Spleen (tissue), 11 donors: ENCODE data around the gene PPAT. TPM values are rescaled to one million over a fixed set of nuclear protein-coding genes. Genes with fewer than 3 reads are reported as not detected.

Experiments used
- DNase-seq: peaks from one replicate; pipeline ENCODE4 v3.0.0-alpha.2; 2020
- H3K27ac ChIP-seq, 8 donors: fragments of 200-600 bp; sonication (generic) in 7 of 8; 1 replicate in 4 of 8; 2 replicates in 4 of 8; pipeline versions ENCODE4 v1.5.0 to v1.8.0; 2016 to 2021; ENCODE audit warnings: inconsistent platforms in 4 of 8, mild to moderate bottlenecking in 4 of 8, moderate library complexity in 1 of 8
- H3K27me3 ChIP-seq, 7 donors: fragments of 200-600 bp; sonication (generic) in 6 of 7; replicated peaks in 1 of 7; 1 replicate in 4 of 7; 2 replicates in 3 of 7; pipeline versions ENCODE4 v1.5.0 to v1.8.0; 2016 to 2021; ENCODE audit warnings: inconsistent platforms in 3 of 7, mild to moderate bottlenecking in 1 of 7
- H3K36me3 ChIP-seq, 6 donors: fragments of 200-600 bp; sonication (generic) in 5 of 6; 1 replicate in 4 of 6; 2 replicates in 2 of 6; pipeline versions ENCODE4 v1.5.0 to v1.8.0; 2016 to 2021; ENCODE audit warnings: inconsistent platforms in 2 of 6
- H3K4me1 ChIP-seq, 6 donors: fragments of 200-600 bp; sonication (generic) in 5 of 6; 1 replicate in 3 of 6; 2 replicates in 3 of 6; pipeline versions ENCODE4 v1.5.0 to v1.8.0; 2016 to 2021; ENCODE audit warnings: inconsistent platforms in 3 of 6
- H3K4me3 ChIP-seq, 8 donors: fragments of 200-600 bp; sonication (generic) in 7 of 8; 1 replicate in 4 of 8; 2 replicates in 4 of 8; pipeline versions ENCODE4 v1.5.0 to v1.8.0; 2016 to 2021; ENCODE audit warnings: inconsistent platforms in 4 of 8, mild to moderate bottlenecking in 4 of 8, moderate library complexity in 2 of 8
- H3K9me3 ChIP-seq, 8 donors: fragments of 200-600 bp; sonication (generic) in 7 of 8; 1 replicate in 4 of 8; 2 replicates in 4 of 8; pipeline versions ENCODE4 v1.5.0 to v1.8.0; 2016 to 2021; ENCODE audit warnings: inconsistent platforms in 4 of 8
- CTCF ChIP-seq, 11 experiments: fragments of 200-600 bp in 7 of 11; fragments of 450-650 bp in 4 of 11; sonication (generic) in 4 of 11; IDR thresholded peaks in 8 of 11; conservative IDR thresholded peaks in 3 of 11; 1 replicate in 7 of 11; 2 replicates in 4 of 11; pipeline versions ENCODE4 v1.4.0 to v1.8.0; 2016 to 2021; ENCODE audit warnings: antibody characterized with exemption in 11 of 11, inconsistent platforms in 4 of 11, mild to moderate bottlenecking in 1 of 11
- POLR2A ChIP-seq, 3 donors: fragments of 450-650 bp; IDR thresholded peaks; one replicate each; pipeline ENCODE4 v1.5.1; 2017; ENCODE audit warnings: antibody characterized with exemption in 3 of 3, mild to moderate bottlenecking in 1 of 3
- POLR2AphosphoS5 ChIP-seq, 3 donors: sonication (generic); formaldehyde crosslinking; IDR thresholded peaks; one replicate each; pipeline ENCODE4 v1.5.1; 2017; ENCODE audit warnings: antibody characterized with exemption in 3 of 3
- WGBS, 5 donors: extraction: QIAGEN DNeasy Blood & Tissue Kit in 3 of 5; methylation state at CpG; one replicate each; pipeline versions ENCODE4 v1.1.5 to v1.1.7; 2013 to 2018; 5-methylcytosine and 5-hydroxymethylcytosine counted together
- intact Hi-C: fragments of 100-400 bp; cut with DNase I; formaldehyde crosslinking; loops from one replicate; pipeline ENCODE4 v1.15.0; 2023; ENCODE audit warnings: low total_unique reads
- polyA plus RNA-seq, 3 donors: library from polyadenylated mRNA; stranded (reverse); fragments of 200-250 nt; gene quantifications; one replicate each; pipeline ENCODE4 v1.2.1, GENCODE V29; 2013
- total RNA-seq, 7 donors: library from RNA; depleted of rRNA in 3 of 7; stranded (reverse); fragments of >200 nt in 3 of 7; fragmentation: NEBNext Ultra II Directional in 4 of 7; extraction: Animal tissue kit (Norgen Biotek cat#: 25700) in 4 of 7; gene quantifications; one replicate each; pipeline versions ENCODE4 v1.1.0 to v1.2.1, GENCODE V29; 2016 to 2021
- donor health status: healthy with polysubstance abuse.
- donor health status: DM: no; HTN: no; CAD: no; lungs with moderate emphysema.
- donor health status: DM: no; HTN: no; CAD: no.
- donor health status: Bipolar disorder and iron deficiency.
- donor health status: healthy.
- donor health status: DM: no; HTN: no; CAD: no.
- donor health status: DM: yes; HTN: yes; CAD: no.

Gene PPAT
- total and polyA plus RNA-seq, 10 donors = 2.7 to 10.6 (median 7.2) TPM

GRCh38 chr4:56414135-56414670, 21.2 kb downstream of the PPAT start:
- no peaks in the 10 kb centered on the region for H3K9me3 ChIP-seq
- no peaks in the 10 kb centered on the region for H3K27me3 ChIP-seq
- peak overlapping the region in 1 of 8 donors; percentile 5 for H3K4me3 ChIP-seq
- H3K27ac ChIP-seq = peak overlapping the region in 6 of 8 donors; percentile 2 to 52 (median 32)
- TF ChIP-seq POLR2A (IDR thresholded peaks at IDR 0.05) (no peak), CTCF (IDR thresholded peaks at IDR 0.05 in 8 of 11, conservative IDR thresholded peaks at IDR 0.05 in 3 of 11) (no peak), POLR2AphosphoS5 (IDR thresholded peaks at IDR 0.05) (no peak)
- H3K4me1 ChIP-seq = peaks cover 0 to 20% (median 4%) of the 10 kb centered on the region in 6 donors
- DNase-seq = no peak
- intact Hi-C loops = no loop called here
- H3K36me3 ChIP-seq = no peaks in the 10 kb centered on the region
- WGBS, 5 donors = 80 to 91% (median 85%) methylated on average over 4 of the region's 4 CpGs

GRCh38 chr4:56410247-56411062, 25.0 kb downstream of the PPAT start:
- Histone ChIP-seq H3K36me3 (peaks cover 0 to 20% (median 8%) of the 10 kb centered on the region in 6 donors), H3K27ac (peak overlapping the region in 5 of 8 donors; percentile 9 to 43 (median 23)), H3K27me3 (no peaks in the 10 kb centered on the region), H3K4me3 (peak overlapping the region in 4 of 8 donors; percentile 16 to 48 (median 24)), H3K9me3 (no peaks in the 10 kb centered on the region), H3K4me1 (peaks cover 0 to 20% (median 4%) of the 10 kb centered on the region in 6 donors)
- no peak for DNase-seq
- 47 to 55% (median 53%) methylated on average over 4 of the region's 4 CpGs for WGBS, 5 donors
- peak in 1 of 3 donors; percentile 66 for TF ChIP-seq POLR2AphosphoS5 (IDR thresholded peaks at IDR 0.05)
- no peak for TF ChIP-seq POLR2A (IDR thresholded peaks at IDR 0.05)
- no peak for TF ChIP-seq CTCF (IDR thresholded peaks at IDR 0.05 in 8 of 11, conservative IDR thresholded peaks at IDR 0.05 in 3 of 11)
- intact Hi-C loops = no loop called here

- H3K27ac ChIP-seq = peak overlapping the region in 5 of 8 donors; percentile 9 to 43 (median 13)
- no peaks in the 10 kb centered on the region for H3K9me3 ChIP-seq
- WGBS, 5 donors = 51 to 85% (median 62%) methylated on average over 1 of the region's 1 CpG
- intact Hi-C loops = no loop called here
- H3K4me1 ChIP-seq = peaks cover 0 to 20% (median 4%) of the 10 kb centered on the region in 6 donors
- H3K4me3 ChIP-seq = no peak overlapping the region
- no peak for DNase-seq
- TF ChIP-seq POLR2AphosphoS5 (IDR thresholded peaks at IDR 0.05) = no peak
- no peaks in the 10 kb centered on the region for H3K27me3 ChIP-seq
- H3K36me3 ChIP-seq = peaks cover 0 to 29% (median 13%) of the 10 kb centered on the region in 6 donors
Measured at GRCh38 chr4:56409511-56410090, 25.8 kb downstream of the PPAT start.

GRCh38 chr4:56408978-56409377, 26.4 kb downstream of the PPAT start:
- no peaks in the 10 kb centered on the region for H3K9me3 ChIP-seq
- no peak overlapping the region for H3K27ac ChIP-seq
- intact Hi-C loops = no loop called here
- 89 to 98% (median 94%) methylated on average over 2 of the region's 2 CpGs for WGBS, 5 donors
- no peak for DNase-seq
- peaks cover 0 to 20% (median 4%) of the 10 kb centered on the region in 6 donors for H3K4me1 ChIP-seq
- TF ChIP-seq POLR2AphosphoS5 (IDR thresholded peaks at IDR 0.05) = no peak
- no peak for TF ChIP-seq CTCF (IDR thresholded peaks at IDR 0.05 in 8 of 11, conservative IDR thresholded peaks at IDR 0.05 in 3 of 11)
- TF ChIP-seq POLR2A (IDR thresholded peaks at IDR 0.05) = no peak
- H3K4me3 ChIP-seq = no peak overlapping the region
- peaks cover 0 to 33% (median 13%) of the 10 kb centered on the region in 6 donors for H3K36me3 ChIP-seq
- H3K27me3 ChIP-seq = no peaks in the 10 kb centered on the region
